GM12801 (cell line): ENCODE measurements around the gene ZDHHC16.

Source experiments
- CTCF ChIP-seq: IDR thresholded peaks from one replicate; pipeline ENCODE4 v1.5.1; 2011; ENCODE audit warnings: control low read depth; ENCODE audit not compliant: insufficient read length; ENCODE audit errors: extremely low read depth

The ZDHHC16 gene

DNA sequence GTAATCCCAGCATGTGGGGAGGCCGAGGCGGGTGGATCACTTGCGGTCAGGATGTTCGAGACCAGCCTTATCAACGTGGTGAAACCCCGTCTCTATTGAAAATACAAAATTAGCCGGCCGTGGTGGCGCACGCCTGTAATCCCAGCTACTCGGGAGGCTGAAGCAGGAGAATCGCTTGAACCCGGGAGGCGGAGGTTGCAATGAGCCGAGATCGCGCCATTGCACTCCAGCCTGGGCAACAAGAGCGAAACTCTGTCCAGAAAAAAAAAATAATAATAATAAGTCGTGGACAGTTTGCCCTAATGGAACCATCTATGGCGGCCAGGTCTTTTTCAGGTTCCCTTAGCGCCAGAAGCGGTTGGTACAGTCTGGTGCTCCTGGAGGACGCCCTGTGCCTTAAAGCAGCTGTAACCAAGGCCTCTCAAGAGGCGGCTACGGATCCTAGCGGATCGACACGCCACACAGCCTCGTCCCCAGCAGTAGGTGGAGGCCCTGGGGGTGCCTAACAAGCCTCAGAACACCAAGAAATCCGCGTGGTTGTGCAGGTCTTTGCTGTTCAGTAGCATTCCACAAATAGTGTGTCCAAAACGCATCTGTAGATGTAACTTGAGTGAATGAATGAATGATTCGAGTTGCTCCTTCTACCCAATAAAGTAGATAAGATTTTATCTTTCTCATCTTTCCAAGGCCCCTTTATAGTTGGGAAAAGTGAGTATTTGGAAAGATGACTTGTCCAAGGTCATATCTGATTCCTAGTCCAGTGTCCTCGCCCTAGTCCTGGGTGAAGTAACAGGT lies 19.0 kb upstream of the ZDHHC16 start:
- TF ChIP-seq CTCF, result no peak

- TF ChIP-seq CTCF, result no peak
Measured at GRCh38 chr10:97427571-97428179, 18.3 kb upstream of the ZDHHC16 start.

DNA sequence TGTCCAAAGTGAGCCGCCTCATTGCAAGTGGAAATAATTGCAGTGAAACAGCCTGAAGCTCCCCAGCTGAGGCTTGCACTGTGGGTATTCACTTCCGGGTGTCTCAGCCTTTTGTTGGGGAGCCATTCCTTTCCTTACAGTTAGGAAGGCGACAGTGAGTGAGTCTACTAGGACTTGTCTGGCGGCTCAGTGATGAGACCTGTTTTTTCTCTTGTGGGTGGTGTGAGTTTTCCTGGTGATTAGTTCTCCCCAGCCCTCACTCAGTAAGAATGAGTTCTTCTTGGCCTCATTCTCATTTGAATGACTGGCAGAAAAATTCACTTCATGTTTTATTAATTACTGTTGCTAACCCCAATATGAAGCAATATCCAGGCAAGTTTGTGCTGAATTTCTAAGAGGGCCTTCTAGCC lies 17.4 kb upstream of the ZDHHC16 start:
- no peak for TF ChIP-seq CTCF

DNA sequence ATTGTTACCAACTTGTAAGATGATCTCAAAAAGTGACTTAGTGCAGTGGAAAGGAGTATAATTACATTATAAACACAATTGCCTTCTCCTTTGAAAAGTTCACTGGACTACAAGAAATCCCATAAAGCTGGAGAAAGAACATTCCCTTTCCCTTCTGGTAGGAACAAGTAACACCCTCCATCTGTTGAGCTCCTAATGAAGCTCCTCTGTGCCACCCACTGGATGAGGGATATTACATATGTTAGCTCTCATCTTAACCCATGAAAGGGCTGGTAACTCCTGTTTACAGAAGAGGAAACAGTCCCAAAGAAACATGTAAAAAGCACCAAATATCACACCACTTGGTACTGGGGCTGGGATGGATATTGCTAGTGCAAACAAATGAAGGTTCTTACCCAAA lies 11.9 kb upstream of the ZDHHC16 start:
- no peak for TF ChIP-seq CTCF

- no peak for TF ChIP-seq CTCF
Measured at GRCh38 chr10:97434557-97434956, 11.4 kb upstream of the ZDHHC16 start.

GRCh38 chr10:97435211-97435610 lies 10.8 kb upstream of the ZDHHC16 start:
- TF ChIP-seq CTCF, result no peak

- no peak for TF ChIP-seq CTCF
Measured at GRCh38 chr10:97442277-97442676, 3.7 kb upstream of the ZDHHC16 start.
